A673 (cell line): Measurements from ENCODE around the gene F13A1. TPM values are rescaled to one million over a fixed set of nuclear protein-coding genes. Genes with fewer than 3 reads are reported as not detected.

ENCODE experiments used
- BruUV-seq: library from RNA; stranded (reverse); fragments of 400-500 nt; replicated peaks from 2 replicates; lab custom pipeline; 2021; lab: Mats Ljungman, UMichigan
- CTCF ChIA-PET: fragments of 300-600 bp; sonication (Branson Sonifier 250); formaldehyde crosslinking; loops from one replicate; lab custom pipeline; 2022; ENCODE audit warnings: antibody characterized with exemption; lab: Charles Lee
- POLR2A ChIA-PET: fragments of 300-600 bp; sonication (Branson Sonifier 250); formaldehyde crosslinking; loops from one replicate; lab custom pipeline; 2022; ENCODE audit warnings: antibody characterized with exemption; ENCODE audit not compliant: low non-redundant PET; lab: Charles Lee
- DNase-seq: peaks from one replicate; pipeline ENCODE4 v3.0.0-alpha.2; 2015; ENCODE audit warnings: low spot score
- H3K27ac ChIP-seq: fragments of 200-600 bp; sonication (generic); 2 replicates; pipeline ENCODE4 v1.5.1; 2016; ENCODE audit warnings: mixed run types, low read depth, mild to moderate bottlenecking, mixed read lengths, antibody characterized with exemption, low read length; ENCODE audit not compliant: poor library complexity, severe bottlenecking
- H3K27me3 ChIP-seq: fragments of 200-600 bp; sonication (generic); replicated peaks from 2 replicates; pipeline ENCODE4 v1.6.1; 2017; ENCODE audit warnings: mixed run types, low read depth, mild to moderate bottlenecking, mixed read lengths, antibody characterized with exemption, low read length; ENCODE audit not compliant: insufficient read depth, poor library complexity
- H3K36me3 ChIP-seq: fragments of 200-600 bp; sonication (generic); 2 replicates; pipeline ENCODE4 v1.6.1; 2016; ENCODE audit warnings: mixed run types, mild to moderate bottlenecking, mixed read lengths, antibody characterized with exemption, low read length; ENCODE audit not compliant: insufficient read depth, poor library complexity, severe bottlenecking
- H3K4me1 ChIP-seq: fragments of 200-600 bp; sonication (generic); 2 replicates; pipeline ENCODE4 v1.6.1; 2017; ENCODE audit warnings: mixed run types, mild to moderate bottlenecking, mixed read lengths, antibody characterized with exemption, low read length; ENCODE audit not compliant: insufficient read depth, poor library complexity, severe bottlenecking
- H3K4me3 ChIP-seq: fragments of 200-600 bp; sonication (generic); 2 replicates; pipeline ENCODE4 v1.5.1; 2016; ENCODE audit warnings: low read depth, mixed run types, mild to moderate bottlenecking, mixed read lengths, low read length; ENCODE audit not compliant: poor library complexity, severe bottlenecking
- H3K9me3 ChIP-seq: fragments of 200-600 bp; sonication (generic); 2 replicates; pipeline ENCODE4 v1.6.1; 2016; ENCODE audit warnings: mixed run types, low read depth, mild to moderate bottlenecking, mixed read lengths, antibody characterized with exemption, low read length; ENCODE audit not compliant: poor library complexity, severe bottlenecking
- CTCF ChIP-seq: fragments of 300-800, 200-600 bp; sonication (generic); conservative IDR thresholded peaks from 2 replicates; pipeline ENCODE4 v1.5.1; 2017; ENCODE audit warnings: low read depth, mild to moderate bottlenecking, antibody characterized with exemption, low read length, moderate library complexity, mixed read lengths
- EZH2 ChIP-seq: fragments of 200-600 bp; sonication (generic); IDR thresholded peaks from 2 replicates; pipeline ENCODE4 v1.6.1; 2017; ENCODE audit warnings: borderline replicate concordance, low read depth, mild to moderate bottlenecking, mixed read lengths, antibody characterized with exemption, low read length; ENCODE audit not compliant: poor library complexity, severe bottlenecking
- intact Hi-C: fragments of 100-400 bp; cut with micrococcal nuclease; formaldehyde crosslinking; loops from one replicate; pipeline ENCODE4 v1.10.0; 2022; ENCODE audit not compliant: unreplicated experiment
- total RNA-seq: library from RNA; stranded (reverse); gene quantifications from 2 replicates; pipeline ENCODE4 v1.2.3, GENCODE V29; 2021

The F13A1 gene
- total RNA-seq, 1 experiment from 2014 or later, result not detected

- no TSS peak for BruUV-seq
- CTCF ChIA-PET, result no interaction called here
- no peaks in the 10 kb centered on the region for H3K36me3 ChIP-seq
- H3K27ac ChIP-seq, result no peak overlapping the region
- intact Hi-C loops, result no loop called here
- no peak for TF ChIP-seq EZH2
- no peak for TF ChIP-seq CTCF
- no peaks in the 10 kb centered on the region for H3K4me1 ChIP-seq
- no peak overlapping the region for H3K4me3 ChIP-seq
- no peak for DNase-seq
- POLR2A ChIA-PET, result no interaction called here
- peaks cover 82% of the 10 kb centered on the region for H3K27me3 ChIP-seq
- H3K9me3 ChIP-seq, result no peaks in the 10 kb centered on the region
These were observed 84.7 kb downstream of the F13A1 start for GRCh38 chr6:6235786-6236185.

- no peaks in the 10 kb centered on the region for H3K9me3 ChIP-seq
- no peaks in the 10 kb centered on the region for H3K4me1 ChIP-seq
- no peaks in the 10 kb centered on the region for H3K36me3 ChIP-seq
- intact Hi-C loops, result no loop called here
- H3K27ac ChIP-seq, result no peak overlapping the region
- TF ChIP-seq CTCF (no peak), EZH2 (no peak)
- POLR2A ChIA-PET, result no interaction called here
- H3K4me3 ChIP-seq, result no peak overlapping the region
- DNase-seq, result no peak
- CTCF ChIA-PET, result no interaction called here
- peaks cover 74% of the 10 kb centered on the region for H3K27me3 ChIP-seq
- no TSS peak for BruUV-seq
These were observed 85.5 kb downstream of the F13A1 start for GRCh38 chr6:6234963-6235362.

- Histone ChIP-seq H3K9me3 (no peaks in the 10 kb centered on the region), H3K4me1 (no peaks in the 10 kb centered on the region), H3K27me3 (peaks cover 40% of the 10 kb centered on the region), H3K27ac (no peak overlapping the region), H3K4me3 (no peak overlapping the region), H3K36me3 (no peaks in the 10 kb centered on the region)
- DNase-seq, result peak; percentile 32
- intact Hi-C loops, result no loop called here
- POLR2A ChIA-PET, result no interaction called here
- no TSS peak for BruUV-seq
- CTCF ChIA-PET, result no interaction called here
- no peak for TF ChIP-seq CTCF
- TF ChIP-seq EZH2, result no peak
These were observed 90.2 kb downstream of the F13A1 start for GRCh38 chr6:6230286-6230685.
